ENCODE data around the gene ADAM17. TPM values are rescaled to one million over a fixed set of nuclear protein-coding genes. Genes with fewer than 3 reads are reported as not detected.

ADAM17 gene
- total and polyA plus RNA-seq, 4 donors, result 3.3 to 14.1 (median 7.9) TPM

GRCh38 chr2:9472511-9472910 is 83.1 kb downstream of the ADAM17 start (continued):
- no peak for TF ChIP-seq REST (IDR thresholded peaks at IDR 0.05)
- no peak for TF ChIP-seq RXRA (IDR thresholded peaks at IDR 0.05)
- TF ChIP-seq HNF4G (IDR thresholded peaks at IDR 0.05), result no peak
- TF ChIP-seq FOXA2 (IDR thresholded peaks at IDR 0.05), result no peak
- TF ChIP-seq CTCF (IDR thresholded peaks at IDR 0.05; ENCODE audit: low read depth, low read length, missing input control), result no peak

- peaks cover 0 to 4% (median 1%) of the 10 kb centered on the region in 4 donors for H3K36me3 ChIP-seq (ENCODE audit: control insufficient read depth in 4 of 4, insufficient read depth in 3 of 4, low read depth in 1 of 4, low read length in 3 of 4)
- H3K4me1 ChIP-seq (ENCODE audit: control insufficient read depth in 4 of 4, insufficient read depth in 4 of 4, low read length in 3 of 4), result peaks cover 2 to 16% (median 7%) of the 10 kb centered on the region in 4 donors
- H3K9ac ChIP-seq (ENCODE audit: low read depth in 1 of 2, low read length in 2 of 2), result no peak overlapping the region
- H3K27ac ChIP-seq (ENCODE audit: low read depth in 1 of 2, low read length in 2 of 2), result no peak overlapping the region
- no peak for DNase-seq (ENCODE audit: low spot score)
- WGBS, result 95% methylated on average over 5 of the region's 5 CpGs
- no peaks in the 10 kb centered on the region for H3K27me3 ChIP-seq (ENCODE audit: control insufficient read depth in 4 of 4, insufficient read depth in 4 of 4, low read length in 3 of 4)
- no peaks in the 10 kb centered on the region for H3K9me3 ChIP-seq (ENCODE audit: control insufficient read depth in 4 of 4, low read length in 3 of 4)
- TF ChIP-seq EGR1 (IDR thresholded peaks at IDR 0.05; ENCODE audit: low read depth in 2 of 2) (no peak), JUND (IDR thresholded peaks at IDR 0.05) (no peak), GABPA (IDR thresholded peaks at IDR 0.05 in 1 of 2, conservative IDR thresholded peaks at IDR 0.05 in 1 of 2) (no peak), REST (IDR thresholded peaks at IDR 0.05) (no peak), HNF4A (conservative IDR thresholded peaks at IDR 0.05) (no peak), ATF3 (IDR thresholded peaks at IDR 0.05) (no peak), ZBTB33 (IDR thresholded peaks at IDR 0.05) (no peak), SP1 (IDR thresholded peaks at IDR 0.05) (no peak), NR2F2 (IDR thresholded peaks at IDR 0.05) (no peak), FOXA2 (IDR thresholded peaks at IDR 0.05) (no peak)
- no peak overlapping the region for H3K4me3 ChIP-seq (ENCODE audit: low read depth in 1 of 3, low read length in 3 of 3)
These were observed 84.4 kb downstream of the ADAM17 start for GRCh38 chr2:9471206-9471605.

Data from liver (tissue), 9 donors.